ENCODE measurements around the gene TBC1D1.

TBC1D1 gene

DNA sequence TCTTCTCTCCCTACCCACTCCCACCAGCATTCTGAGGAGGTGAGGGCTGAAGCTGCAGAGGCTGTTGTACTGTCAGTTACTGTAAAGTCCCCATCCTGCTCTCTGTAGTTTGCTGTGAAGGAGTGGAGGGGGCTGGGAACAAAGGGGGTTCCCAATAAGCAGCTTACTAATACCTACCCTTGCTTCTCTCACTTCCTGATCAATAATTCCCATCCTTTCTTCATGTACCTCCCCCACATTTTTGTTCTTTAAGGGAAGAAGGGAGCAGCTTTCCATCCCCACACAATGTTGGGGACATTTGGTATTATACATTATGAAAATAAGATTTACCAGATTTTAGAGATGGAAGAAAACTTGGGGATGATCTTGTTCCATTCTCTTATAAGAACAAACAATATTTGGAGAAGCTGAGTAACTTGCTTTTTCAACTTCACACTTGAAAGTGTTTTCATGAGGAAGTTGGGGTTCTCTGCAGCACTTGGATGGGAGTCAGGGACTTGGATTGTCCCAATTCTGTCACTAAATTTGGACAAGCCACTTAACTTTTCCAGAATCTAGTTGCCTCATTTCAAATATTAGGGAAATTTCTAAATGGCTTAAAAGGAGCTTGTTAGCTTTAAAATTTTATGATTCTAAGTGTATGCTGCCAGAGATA, 5.4 kb downstream of the TBC1D1 start:
- in situ Hi-C loops (cut with HindIII; ENCODE audit: low pct_unique_long_range_greater_than_20kb, low sequenced_read_pairs): no loop called here
- no peak for TF ChIP-seq JUND (IDR thresholded peaks at IDR 0.05; ENCODE audit: low read depth)
- DNase-seq (ENCODE audit: low read depth in 1 of 2, low spot score in 1 of 2): no peak

DNA sequence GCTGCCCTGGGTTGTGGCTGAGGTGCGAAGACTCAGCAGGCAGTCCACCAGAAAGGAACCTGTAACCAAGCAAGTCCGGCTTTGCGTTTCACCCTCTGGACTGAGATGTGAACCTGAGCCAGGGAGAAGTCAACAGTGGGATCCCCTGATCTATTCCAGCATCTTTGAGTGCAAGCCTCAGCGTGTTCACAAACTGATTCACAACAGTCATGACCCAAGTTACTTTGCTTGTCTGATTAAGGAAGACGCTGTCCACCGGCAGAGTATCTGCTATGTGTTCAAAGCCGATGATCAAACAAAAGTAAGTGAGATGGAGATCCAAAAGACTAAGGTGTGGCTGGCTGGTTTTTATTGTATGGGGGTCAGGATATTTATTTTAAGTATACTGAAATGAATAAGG, 11.3 kb downstream of the TBC1D1 start:
- TF ChIP-seq JUND (IDR thresholded peaks at IDR 0.05; ENCODE audit: low read depth): no peak
- in situ Hi-C loops (cut with HindIII; ENCODE audit: low pct_unique_long_range_greater_than_20kb, low sequenced_read_pairs): no loop called here
- no peak for DNase-seq (ENCODE audit: low read depth in 1 of 2, low spot score in 1 of 2)

DNA sequence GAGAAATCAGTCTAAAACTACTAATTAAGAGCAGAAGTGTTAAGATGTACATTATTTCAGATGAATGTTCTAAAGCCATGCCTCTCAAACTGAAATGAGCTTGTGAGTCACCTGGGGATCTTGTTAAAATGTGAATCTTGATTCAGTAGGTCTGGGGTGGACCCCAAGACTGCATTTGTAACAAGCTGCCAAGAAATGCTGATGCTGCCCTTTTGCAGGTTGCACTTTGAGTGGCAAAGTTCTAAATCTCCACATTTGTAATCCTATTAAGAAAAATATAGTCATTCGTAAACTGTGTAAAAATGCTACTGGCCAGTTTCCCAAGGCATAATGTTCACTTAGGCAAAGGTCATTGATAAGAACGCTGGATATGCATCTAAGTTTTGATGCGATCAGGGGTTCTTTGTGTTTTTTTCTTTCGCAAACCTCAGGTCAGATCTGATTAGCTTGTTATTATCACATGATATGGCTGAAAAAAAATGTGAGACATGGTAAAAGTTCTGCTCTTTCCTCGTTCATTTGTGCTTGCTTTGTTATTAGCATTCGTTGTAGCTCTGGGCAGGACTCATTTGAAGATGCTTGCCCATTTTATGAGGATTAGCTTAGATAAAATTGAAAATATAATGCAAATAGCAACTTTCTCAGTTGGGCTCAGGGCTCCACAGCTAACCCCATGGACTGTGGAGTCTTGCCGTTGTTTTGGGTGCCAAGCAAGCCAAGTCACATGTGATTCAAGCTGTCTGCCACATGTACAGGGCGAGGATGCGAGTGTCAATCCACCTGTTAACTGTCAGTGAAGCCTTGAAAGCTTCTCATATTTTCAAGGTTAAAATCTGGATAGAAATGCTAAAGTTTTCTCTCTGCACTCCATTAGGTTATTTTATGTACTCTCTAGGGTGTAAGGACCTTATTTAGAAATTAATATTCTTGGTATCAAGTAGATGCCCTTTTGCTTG, 12.1 kb downstream of the TBC1D1 start:
- no peak for TF ChIP-seq JUND (IDR thresholded peaks at IDR 0.05; ENCODE audit: low read depth)
- no peak for DNase-seq (ENCODE audit: low read depth in 1 of 2, low spot score in 1 of 2)
- in situ Hi-C loops (cut with HindIII; ENCODE audit: low pct_unique_long_range_greater_than_20kb, low sequenced_read_pairs): no loop called here

DNA sequence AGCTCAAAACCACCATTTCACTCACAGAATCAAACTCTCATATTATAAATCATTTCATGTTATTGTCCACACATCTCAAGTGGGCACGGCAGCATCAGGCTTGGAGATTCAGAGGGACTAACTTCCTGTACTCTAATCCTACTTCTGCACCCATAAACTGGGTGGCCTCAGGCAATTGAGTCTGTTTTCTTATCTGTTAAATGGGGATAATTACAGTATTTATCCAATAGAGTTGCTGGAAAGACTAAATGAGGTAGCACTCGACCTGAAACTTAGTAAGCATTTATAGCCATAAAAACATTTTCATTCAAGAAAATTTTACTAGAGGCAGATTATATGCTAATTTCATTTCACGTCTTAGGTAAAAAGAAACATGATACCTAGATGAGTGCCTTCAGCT, 13.0 kb downstream of the TBC1D1 start:
- in situ Hi-C loops (cut with HindIII; ENCODE audit: low pct_unique_long_range_greater_than_20kb, low sequenced_read_pairs): no loop called here
- DNase-seq (ENCODE audit: low read depth in 1 of 2, low spot score in 1 of 2): no peak

DNA sequence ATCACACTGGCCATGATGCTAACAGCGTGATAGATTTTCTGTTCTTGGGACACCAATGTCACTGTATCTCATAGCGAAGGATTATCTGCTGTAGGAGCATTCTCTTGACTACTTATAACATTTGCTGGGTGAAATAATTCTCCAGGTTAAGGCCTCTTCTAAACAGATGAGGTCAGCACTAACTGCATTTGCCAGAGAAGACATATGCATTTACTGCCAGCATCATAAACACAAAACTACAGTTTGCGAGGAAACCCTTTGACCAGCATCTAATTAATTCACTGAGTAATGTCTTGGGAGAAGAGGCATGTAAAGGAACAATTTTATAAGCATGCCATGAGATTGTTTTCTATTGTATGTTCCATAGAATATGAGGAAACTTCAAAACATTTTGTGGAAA, 13.9 kb downstream of the TBC1D1 start:
- TF ChIP-seq JUND (IDR thresholded peaks at IDR 0.05; ENCODE audit: low read depth): no peak
- DNase-seq (ENCODE audit: low read depth in 1 of 2, low spot score in 1 of 2): no peak
- in situ Hi-C loops (cut with HindIII; ENCODE audit: low pct_unique_long_range_greater_than_20kb, low sequenced_read_pairs): no loop called here

More for the DNA sequence above, 13.0 kb downstream of the TBC1D1 start:
- no peak for TF ChIP-seq JUND (IDR thresholded peaks at IDR 0.05; ENCODE audit: low read depth)

DNA sequence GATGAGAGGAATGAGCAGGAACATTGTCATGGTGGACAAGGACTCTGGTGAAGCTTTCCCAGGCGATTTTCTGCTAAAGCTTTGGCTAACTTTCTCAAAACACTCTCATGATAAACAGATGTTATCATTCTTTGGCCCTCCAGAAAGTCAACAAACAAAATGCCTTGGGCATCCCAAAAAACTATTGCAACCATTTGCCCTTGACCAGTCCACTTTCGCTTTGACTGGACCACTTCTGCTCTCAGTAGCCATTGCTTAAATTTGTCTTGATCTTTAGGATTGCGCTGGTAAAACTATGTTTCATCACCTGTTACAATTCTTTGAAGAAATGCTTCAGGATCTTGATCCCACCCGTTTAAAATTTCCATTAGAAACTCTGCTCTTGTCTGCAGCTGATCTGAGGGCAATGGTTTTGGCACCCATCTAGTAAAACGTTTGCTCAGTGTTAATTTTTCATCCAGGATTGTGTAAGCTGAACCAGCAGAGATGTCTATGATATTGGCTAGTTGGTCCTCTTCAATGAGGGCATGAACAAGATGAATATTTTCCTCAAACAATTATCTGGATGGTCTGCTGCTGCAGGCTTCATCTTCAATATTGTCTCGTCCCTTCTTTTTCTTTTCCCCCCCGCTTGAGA, 14.8 kb downstream of the TBC1D1 start:
- peak in 1 of 2 experiments; percentile 40 for DNase-seq (ENCODE audit: low read depth in 1 of 2, low spot score in 1 of 2)
- in situ Hi-C loops (cut with HindIII; ENCODE audit: low pct_unique_long_range_greater_than_20kb, low sequenced_read_pairs): no loop called here
- TF ChIP-seq JUND (IDR thresholded peaks at IDR 0.05; ENCODE audit: low read depth): no peak

DNA sequence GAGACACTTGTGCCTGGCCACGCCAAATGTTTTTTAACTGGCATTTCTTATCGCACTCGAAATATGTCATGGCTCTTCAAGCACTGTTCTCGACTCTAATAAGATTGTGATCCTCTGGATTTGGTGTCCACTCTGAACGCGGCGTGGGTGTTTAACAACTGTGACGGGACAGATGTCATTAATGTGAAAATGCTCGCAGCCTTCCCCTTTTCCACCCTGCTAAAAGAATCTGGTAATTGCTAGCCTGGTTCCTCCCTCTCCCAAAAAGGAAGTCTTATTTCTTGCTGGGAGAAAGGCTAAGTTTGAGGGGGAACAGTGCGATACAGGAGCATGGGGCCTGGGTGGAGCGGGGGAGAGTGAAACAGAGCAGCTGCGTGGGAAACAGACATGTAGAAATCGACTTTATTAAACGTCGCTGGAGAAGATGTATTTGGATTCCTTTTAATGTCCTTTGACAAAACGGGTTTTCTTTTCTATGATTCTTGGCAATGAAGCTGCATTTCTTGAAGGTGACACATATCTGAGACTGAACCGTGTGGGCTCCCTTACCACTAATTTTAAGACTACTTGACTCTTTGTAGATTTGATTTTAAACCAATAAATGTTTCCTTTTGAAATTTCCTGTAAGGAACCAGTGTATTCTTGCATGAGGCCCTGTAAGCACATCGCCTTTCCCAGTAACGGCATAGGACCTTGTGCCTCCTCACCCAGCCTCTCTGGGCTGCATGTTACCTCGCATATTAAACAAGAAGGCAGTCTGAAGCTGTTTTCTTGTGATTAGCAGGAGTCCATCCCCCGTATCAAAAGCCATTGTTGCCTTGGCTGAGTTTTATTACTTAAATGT, 17.8 kb downstream of the TBC1D1 start:
- in situ Hi-C loops (cut with HindIII; ENCODE audit: low pct_unique_long_range_greater_than_20kb, low sequenced_read_pairs): no loop called here
- DNase-seq (ENCODE audit: low read depth in 1 of 2, low spot score in 1 of 2): no peak
- no peak for TF ChIP-seq JUND (IDR thresholded peaks at IDR 0.05; ENCODE audit: low read depth)

DNA sequence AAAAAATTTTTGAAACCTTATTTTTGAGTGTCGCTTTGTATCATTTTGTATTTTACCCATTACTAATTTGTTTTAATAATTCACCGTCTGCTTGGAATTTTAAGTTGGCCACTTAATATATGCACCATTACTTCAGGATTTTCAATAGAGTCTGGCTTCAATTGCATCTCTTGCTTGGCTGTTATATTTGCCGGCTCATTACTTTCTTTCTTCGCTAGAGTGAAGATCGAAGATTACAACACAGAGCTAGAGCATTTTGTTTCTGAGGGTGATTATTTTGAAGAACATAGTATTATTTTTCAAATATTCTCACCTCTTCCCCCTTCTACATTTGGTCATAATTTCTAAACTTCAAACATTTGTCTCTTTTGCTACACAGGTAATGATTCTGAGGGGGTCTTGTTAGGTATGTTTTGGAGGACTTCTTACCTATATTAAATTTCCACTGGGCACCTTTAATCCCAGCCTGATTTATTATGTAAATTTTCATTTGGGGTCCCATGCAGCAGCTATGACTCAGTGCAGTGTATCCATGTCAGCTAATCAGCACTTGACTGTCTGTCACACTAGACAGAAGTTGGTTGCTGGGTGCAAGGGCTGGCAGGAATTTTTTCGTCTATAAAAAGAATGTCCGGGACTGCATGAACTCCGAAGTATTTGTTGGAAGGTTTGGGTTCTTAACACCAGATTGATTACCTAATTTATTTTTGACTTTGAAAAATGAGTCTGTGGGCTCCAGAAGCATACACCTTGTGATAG, 18.6 kb downstream of the TBC1D1 start:
- no peak for DNase-seq (ENCODE audit: low read depth in 1 of 2, low spot score in 1 of 2)
- TF ChIP-seq JUND (IDR thresholded peaks at IDR 0.05; ENCODE audit: low read depth): no peak
- in situ Hi-C loops (cut with HindIII; ENCODE audit: low pct_unique_long_range_greater_than_20kb, low sequenced_read_pairs): no loop called here

DNA sequence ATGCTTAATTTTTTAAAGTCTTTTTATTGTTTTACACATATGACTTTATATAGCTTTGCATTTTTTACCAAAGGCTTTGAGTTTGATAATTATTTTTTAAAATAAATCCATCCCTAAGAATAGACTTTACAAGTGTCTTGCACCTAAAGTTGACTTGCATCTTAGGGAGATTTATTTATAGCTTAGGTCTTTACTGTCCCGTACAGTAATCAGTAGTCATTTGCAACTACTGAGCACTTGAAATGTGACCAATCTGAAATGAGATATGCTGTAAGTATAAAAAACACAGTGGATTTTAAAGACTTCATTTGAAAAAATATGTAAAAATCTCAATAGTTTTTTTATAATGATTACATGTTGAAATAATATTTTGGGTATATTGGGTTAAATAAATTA, 19.2 kb downstream of the TBC1D1 start:
- TF ChIP-seq JUND (IDR thresholded peaks at IDR 0.05; ENCODE audit: low read depth): no peak
- no peak for DNase-seq (ENCODE audit: low read depth in 1 of 2, low spot score in 1 of 2)
- in situ Hi-C loops (cut with HindIII; ENCODE audit: low pct_unique_long_range_greater_than_20kb, low sequenced_read_pairs): no loop called here

DNA sequence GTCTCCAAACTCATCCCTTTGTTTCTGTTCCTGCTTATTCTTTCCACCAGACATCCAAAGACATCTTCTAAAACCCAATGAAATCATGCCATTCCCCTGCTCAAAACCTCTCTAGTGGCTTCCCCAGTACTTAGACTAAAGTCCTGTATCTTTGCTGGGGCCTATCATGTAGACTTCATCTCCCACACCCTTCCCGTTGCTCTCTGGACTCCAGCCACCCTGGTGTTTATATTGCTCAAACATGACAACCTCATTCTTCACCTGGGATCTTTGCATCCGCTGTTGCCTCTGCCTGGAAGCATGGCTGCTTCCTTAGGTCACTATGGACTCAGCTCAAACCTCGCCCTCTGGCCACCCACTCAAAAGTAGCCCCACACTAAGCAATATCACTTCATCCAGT, 23.7 kb downstream of the TBC1D1 start:
- in situ Hi-C loops (cut with HindIII; ENCODE audit: low pct_unique_long_range_greater_than_20kb, low sequenced_read_pairs): no loop called here
- no peak for TF ChIP-seq JUND (IDR thresholded peaks at IDR 0.05; ENCODE audit: low read depth)
- no peak for DNase-seq (ENCODE audit: low read depth in 1 of 2, low spot score in 1 of 2)

DNA sequence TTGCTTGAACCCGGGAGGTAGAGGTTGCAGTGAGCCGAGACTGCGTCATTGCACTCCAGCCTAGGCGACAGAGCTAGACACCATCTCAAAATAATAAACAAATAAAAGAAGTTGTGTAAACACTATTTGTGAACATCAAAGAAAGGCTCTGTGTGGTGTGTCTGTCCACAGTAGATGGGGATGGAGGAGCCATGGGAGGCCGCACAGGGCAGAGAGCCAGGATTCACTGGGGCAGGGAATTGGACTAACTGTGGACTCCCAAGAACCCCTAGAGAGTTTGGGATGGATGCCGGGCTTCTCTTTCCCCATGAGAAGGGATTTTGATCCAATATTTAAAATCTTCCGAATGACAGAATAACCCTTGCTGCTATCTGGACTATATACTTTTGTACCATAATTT, 26.5 kb downstream of the TBC1D1 start:
- no peak for DNase-seq (ENCODE audit: low read depth in 1 of 2, low spot score in 1 of 2)
- no peak for TF ChIP-seq JUND (IDR thresholded peaks at IDR 0.05; ENCODE audit: low read depth)
- in situ Hi-C loops (cut with HindIII; ENCODE audit: low pct_unique_long_range_greater_than_20kb, low sequenced_read_pairs): no loop called here

All from T47D (cell line).